Karpas-422 (cell line): ENCODE results near the gene CYTH3. TPM values are rescaled to one million over a fixed set of nuclear protein-coding genes. Genes with fewer than 3 reads are reported as not detected.

Source experiments
- DNase-seq: peaks from one replicate; pipeline ENCODE4 v3.0.0-alpha.2; 2015
- H2AFZ ChIP-seq: fragments of 200-600 bp; sonication (generic); 2 replicates; pipeline ENCODE4 v1.6.1; 2014; ENCODE audit warnings: antibody characterized with exemption, low read length, mixed read lengths
- H3K27ac ChIP-seq: fragments of 200-600 bp; sonication (generic); 2 replicates; pipeline ENCODE4 v1.5.1; 2014; ENCODE audit warnings: mild to moderate bottlenecking, low read length, moderate library complexity
- H3K27me3 ChIP-seq: fragments of 200-600 bp; sonication (generic); 2 replicates; pipeline ENCODE4 v1.6.1; 2014; ENCODE audit warnings: low read length, mixed read lengths
- H3K36me3 ChIP-seq: fragments of 200-600 bp; sonication (generic); 2 replicates; pipeline ENCODE4 v1.6.1; 2014; ENCODE audit warnings: low read length, mixed read lengths; ENCODE audit not compliant: insufficient read depth
- H3K4me1 ChIP-seq: fragments of 200-600 bp; sonication (generic); 2 replicates; pipeline ENCODE4 v1.6.1; 2014; ENCODE audit warnings: mild to moderate bottlenecking, low read length, mixed read lengths
- H3K4me2 ChIP-seq: fragments of 200-600 bp; sonication (generic); 2 replicates; pipeline ENCODE4 v1.6.1; 2014; ENCODE audit warnings: low read length, low read depth, mild to moderate bottlenecking; ENCODE audit not compliant: poor library complexity, severe bottlenecking
- H3K4me3 ChIP-seq: fragments of 200-600 bp; sonication (generic); 2 replicates; pipeline ENCODE4 v1.5.1; 2014; ENCODE audit warnings: mild to moderate bottlenecking, antibody characterized with exemption, low read length, mixed read lengths
- H3K79me2 ChIP-seq: fragments of 200-600 bp; sonication (generic); 2 replicates; pipeline ENCODE4 v1.6.1; 2014; ENCODE audit warnings: mild to moderate bottlenecking, low read length, mixed read lengths
- H3K9ac ChIP-seq: fragments of 200-600 bp; sonication (generic); 2 replicates; pipeline ENCODE4 v1.6.0; 2014; ENCODE audit warnings: low read length
- H3K9me2 ChIP-seq: fragments of 200-600 bp; sonication (generic), shearing (Covaris generic); replicated peaks from 2 replicates; pipeline ENCODE4 v1.6.0; 2014; ENCODE audit warnings: mild to moderate bottlenecking, low read length, moderate library complexity; ENCODE audit not compliant: insufficient read depth
- H3K9me3 ChIP-seq: fragments of 300-700, 200-600 bp; sonication (generic); 2 replicates; pipeline ENCODE4 v1.6.1; 2014; ENCODE audit warnings: low read length, mixed read lengths
- H4K20me1 ChIP-seq: fragments of 200-600 bp; sonication (generic); 2 replicates; pipeline ENCODE4 v1.6.1; 2014; ENCODE audit warnings: mild to moderate bottlenecking, antibody characterized with exemption, low read length, low read depth; ENCODE audit not compliant: insufficient read depth
- total RNA-seq: library from RNA; depleted of rRNA; stranded (reverse); fragments of >200 nt; shearing (Covaris generic); gene quantifications from 2 replicates; pipeline ENCODE4 v1.2.3, GENCODE V29; 2014; ENCODE audit warnings: low replicate concordance

CYTH3 gene
- total RNA-seq, 1 experiment from 2014 or later = 3.0 TPM

DNA sequence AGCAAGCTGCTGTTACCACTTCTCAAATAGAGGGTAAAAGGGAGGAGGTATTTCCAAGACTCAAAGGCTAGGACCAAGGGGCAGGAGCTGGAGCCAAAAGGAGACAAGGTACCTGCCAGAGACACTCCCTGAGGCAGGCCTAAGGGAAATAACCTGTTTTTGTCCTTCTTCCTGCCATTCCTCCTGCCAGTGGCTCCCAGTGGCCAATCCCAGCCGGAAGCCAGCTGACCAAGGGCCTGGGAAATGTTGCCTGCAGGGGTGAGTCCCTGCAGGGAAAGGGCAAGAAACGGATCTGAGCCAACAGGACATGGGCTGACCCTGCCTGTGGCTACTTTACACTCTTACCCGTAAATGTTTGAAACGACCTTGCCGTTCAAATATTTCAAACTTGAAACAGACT lies 3.5 kb downstream of the CYTH3 start:
- DNase-seq = no peak
- Histone ChIP-seq H3K36me3 (no peaks in the 10 kb centered on the region), H3K79me2 (no peaks in the 10 kb centered on the region), H3K27me3 (0 out of 2 replicates have a peak, but pooled peaks cover 4% of the 10 kb centered on the region), H4K20me1 (peaks cover 4% of the 10 kb centered on the region; the same call in 1 of the 2 replicates), H3K9me2 (no peaks in the 10 kb centered on the region), H3K9ac (no peak overlapping the region), H3K4me1 (peaks cover 13% of the 10 kb centered on the region), H3K27ac (no peak overlapping the region), H2AFZ (no peak overlapping the region), H3K4me3 (no peak overlapping the region), H3K4me2 (no peak overlapping the region), H3K9me3 (no peaks in the 10 kb centered on the region)

GRCh38 chr7:6268023-6268900 lies 4.2 kb downstream of the CYTH3 start:
- Histone ChIP-seq H2AFZ (no peak overlapping the region), H3K4me2 (no peak overlapping the region), H3K27ac (no peak overlapping the region), H3K9me3 (no peaks in the 10 kb centered on the region), H3K79me2 (no peaks in the 10 kb centered on the region), H3K9ac (no peak overlapping the region), H3K4me1 (peaks cover 13% of the 10 kb centered on the region), H3K4me3 (no peak overlapping the region), H4K20me1 (peaks cover 5% of the 10 kb centered on the region; the same call in 1 of the 2 replicates), H3K27me3 (0 out of 2 replicates have a peak, but pooled peaks cover 4% of the 10 kb centered on the region), H3K9me2 (no peaks in the 10 kb centered on the region), H3K36me3 (no peaks in the 10 kb centered on the region)
- no peak for DNase-seq

DNA sequence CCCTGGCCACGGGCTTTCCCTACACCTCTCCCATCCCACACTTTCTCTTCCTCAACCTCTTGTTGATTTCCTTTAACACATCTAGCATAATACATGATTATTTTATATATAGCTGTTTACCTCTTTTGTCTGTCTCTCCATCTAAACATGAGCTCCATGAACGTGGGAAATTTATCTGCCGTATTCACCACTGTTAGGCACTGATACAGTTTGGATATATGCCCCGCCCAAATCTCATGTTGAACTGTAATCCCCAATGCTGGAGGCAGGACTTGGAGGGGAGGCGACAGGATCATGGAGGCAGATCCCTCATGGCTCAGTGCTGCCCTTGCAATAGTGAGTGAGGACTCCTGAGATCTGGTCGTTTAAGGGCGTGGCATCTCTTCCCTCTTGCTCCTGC lies 5.7 kb downstream of the CYTH3 start:
- DNase-seq = no peak
- H4K20me1 ChIP-seq = peaks cover 7% of the 10 kb centered on the region; the same call in 1 of the 2 replicates
- no peaks in the 10 kb centered on the region for H3K9me3 ChIP-seq
- peaks cover 6% of the 10 kb centered on the region for H3K4me1 ChIP-seq
- no peak overlapping the region for H3K4me3 ChIP-seq
- no peak overlapping the region for H3K9ac ChIP-seq
- H3K36me3 ChIP-seq = no peaks in the 10 kb centered on the region
- no peak overlapping the region for H2AFZ ChIP-seq
- H3K27me3 ChIP-seq = 0 out of 2 replicates have a peak, but pooled peaks cover 4% of the 10 kb centered on the region
- no peaks in the 10 kb centered on the region for H3K9me2 ChIP-seq
- H3K27ac ChIP-seq = no peak overlapping the region
- H3K4me2 ChIP-seq = no peak overlapping the region
- no peaks in the 10 kb centered on the region for H3K79me2 ChIP-seq

DNA sequence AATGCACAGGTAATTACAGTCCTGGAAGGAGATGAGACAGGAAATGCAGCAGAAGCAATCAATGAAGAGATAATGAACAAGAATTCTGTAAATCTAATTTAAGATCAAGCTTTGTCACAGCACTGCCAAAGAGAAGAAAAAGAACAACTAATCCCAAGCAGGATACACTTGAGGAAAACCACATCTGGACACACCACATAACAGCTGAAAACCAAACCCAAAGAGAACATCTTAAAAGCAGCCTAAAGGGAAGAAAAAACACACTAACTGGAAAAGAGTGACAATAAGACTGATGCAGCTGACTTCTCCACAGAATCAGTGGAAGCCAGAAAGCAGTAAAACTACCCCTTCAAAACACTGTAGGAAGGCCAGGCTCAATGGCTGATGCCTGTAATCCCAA lies 10.2 kb downstream of the CYTH3 start:
- Histone ChIP-seq H3K9ac (no peak overlapping the region), H3K36me3 (no peaks in the 10 kb centered on the region), H3K79me2 (no peaks in the 10 kb centered on the region), H3K27me3 (no peaks in the 10 kb centered on the region), H4K20me1 (0 out of 2 replicates have a peak, but pooled peaks cover 3% of the 10 kb centered on the region), H3K4me2 (no peak overlapping the region), H3K4me1 (peaks cover 5% of the 10 kb centered on the region), H3K9me2 (no peaks in the 10 kb centered on the region), H2AFZ (no peak overlapping the region), H3K27ac (no peak overlapping the region), H3K4me3 (no peak overlapping the region), H3K9me3 (no peaks in the 10 kb centered on the region)
- no peak for DNase-seq

DNA sequence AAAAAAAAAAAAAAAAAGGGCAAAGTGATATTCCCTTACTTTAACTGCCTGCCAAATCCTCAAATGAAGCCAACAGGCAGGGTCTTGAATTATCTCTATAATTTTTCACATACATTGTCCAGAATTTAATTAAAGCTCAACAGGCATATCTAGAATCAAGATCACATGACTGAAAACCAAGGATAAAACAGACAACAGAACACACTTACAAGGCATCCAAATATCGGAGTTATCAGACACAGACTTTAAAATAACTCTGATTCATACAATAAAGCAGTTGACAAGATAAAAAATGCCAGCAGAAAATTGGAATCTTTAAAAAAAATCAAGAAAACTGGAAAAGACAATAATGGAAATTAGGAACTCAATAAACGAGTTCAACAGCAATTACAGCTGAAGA lies 10.7 kb downstream of the CYTH3 start:
- Histone ChIP-seq H3K36me3 (no peaks in the 10 kb centered on the region), H4K20me1 (0 out of 2 replicates have a peak, but pooled peaks cover 3% of the 10 kb centered on the region), H3K79me2 (no peaks in the 10 kb centered on the region), H3K4me2 (no peak overlapping the region), H3K27ac (no peak overlapping the region), H3K9me2 (no peaks in the 10 kb centered on the region), H3K27me3 (no peaks in the 10 kb centered on the region), H2AFZ (no peak overlapping the region), H3K4me3 (no peak overlapping the region), H3K4me1 (peaks cover 5% of the 10 kb centered on the region), H3K9ac (no peak overlapping the region), H3K9me3 (no peaks in the 10 kb centered on the region)
- DNase-seq = no peak

DNA sequence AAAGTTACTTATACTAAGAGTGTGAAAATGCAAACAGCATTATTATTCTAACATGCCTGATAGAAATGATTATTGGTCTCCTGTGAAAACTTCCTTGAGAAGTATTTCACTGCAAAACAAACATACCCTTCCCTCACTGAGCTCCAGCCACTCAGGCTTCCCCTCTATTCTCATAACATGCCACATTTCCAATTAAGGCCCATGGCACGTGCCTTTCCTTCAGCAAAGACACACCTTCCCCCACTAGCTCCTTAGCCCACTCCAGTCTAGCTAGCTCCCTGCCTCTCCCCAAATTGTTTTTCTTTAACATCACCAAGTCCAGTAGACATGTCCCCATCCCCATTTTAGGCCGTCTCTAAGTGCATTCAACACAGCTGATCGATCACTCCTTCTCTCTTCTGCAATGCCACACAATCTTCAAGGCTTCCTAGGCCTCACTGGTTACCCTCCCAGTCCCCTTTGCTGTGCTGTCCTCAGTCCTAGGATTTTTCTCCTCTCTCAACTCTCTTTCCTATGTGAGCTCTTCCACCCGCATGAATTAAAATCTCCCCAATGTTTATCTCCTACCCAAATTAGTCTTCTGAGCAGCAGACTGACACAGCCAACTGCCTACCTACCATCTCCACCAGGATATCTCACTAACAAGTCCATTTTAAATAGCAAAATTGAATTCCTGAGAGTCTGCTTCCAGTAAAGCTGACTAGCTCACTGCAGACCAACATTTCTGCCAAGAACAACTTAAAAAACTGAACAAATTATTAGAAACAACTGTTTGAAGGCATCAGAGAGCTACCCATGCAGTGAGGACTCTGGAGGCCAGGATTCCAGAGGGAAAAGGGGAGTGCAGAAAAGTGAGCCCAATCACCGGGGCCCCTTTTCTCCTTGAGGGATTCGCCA lies 11.9 kb downstream of the CYTH3 start:
- Histone ChIP-seq H3K4me3 (no peak overlapping the region), H3K4me1 (peaks cover 5% of the 10 kb centered on the region), H3K27me3 (no peaks in the 10 kb centered on the region), H3K36me3 (no peaks in the 10 kb centered on the region), H4K20me1 (0 out of 2 replicates have a peak, but pooled peaks cover 3% of the 10 kb centered on the region), H3K9ac (no peak overlapping the region), H3K27ac (no peak overlapping the region), H3K79me2 (no peaks in the 10 kb centered on the region), H3K9me3 (no peaks in the 10 kb centered on the region), H3K9me2 (no peaks in the 10 kb centered on the region), H3K4me2 (no peak overlapping the region), H2AFZ (no peak overlapping the region)
- no peak for DNase-seq

DNA sequence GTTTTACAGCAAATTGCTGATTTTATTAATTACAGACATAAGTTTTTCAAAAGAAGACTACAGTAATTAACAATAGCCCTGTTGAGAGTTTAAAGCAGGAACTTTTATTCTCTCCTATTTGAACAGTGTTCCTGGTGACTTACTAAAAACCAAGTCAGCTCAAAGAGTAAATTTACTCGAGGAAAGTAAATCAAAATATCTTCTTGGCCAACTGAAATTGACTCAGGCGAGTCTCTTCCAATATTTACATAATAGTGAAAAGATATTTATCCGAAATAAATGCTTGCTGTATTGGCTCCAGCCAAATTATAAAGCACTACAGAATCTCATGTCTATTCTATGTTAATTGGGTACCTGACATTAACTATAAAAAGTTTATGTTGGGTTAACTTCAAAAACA lies 13.2 kb downstream of the CYTH3 start:
- Histone ChIP-seq H2AFZ (no peak overlapping the region), H4K20me1 (0 out of 2 replicates have a peak, but pooled peaks cover 3% of the 10 kb centered on the region), H3K36me3 (no peaks in the 10 kb centered on the region), H3K4me2 (no peak overlapping the region), H3K9ac (no peak overlapping the region), H3K9me3 (no peaks in the 10 kb centered on the region), H3K79me2 (no peaks in the 10 kb centered on the region), H3K4me3 (no peak overlapping the region), H3K9me2 (no peaks in the 10 kb centered on the region), H3K4me1 (peaks cover 5% of the 10 kb centered on the region), H3K27ac (no peak overlapping the region), H3K27me3 (no peaks in the 10 kb centered on the region)
- no peak for DNase-seq
